Activated naive CD4-positive, alpha-beta T cell treated with anti-CD3 and anti-CD28 coated beads, Interleukin-2, amount 10 ng/mL, durations not matched to agents 7 days and 5 days (primary cell): ENCODE data around the gene GPN3.
"Not testable (repeated sequence)": the region's sequence is repeated elsewhere in the genome, so short reads cannot be mapped to it uniquely, and the experiment has no call there.

Experiments used
- CTCF ChIA-PET: fragments of 350-600 bp; sonication (Branson Sonifier 250); formaldehyde crosslinking; loops from one replicate; lab custom pipeline; 2021; ENCODE audit warnings: antibody characterized with exemption; lab: Charles Lee
- DNase-seq: peaks from one replicate; pipeline ENCODE4 v3.0.0-alpha.2; 2020
- H3K27ac Mint-ChIP-seq: one replicate; pipeline ENCODE4 v1.8.0; 2021; ENCODE audit warnings: mild to moderate bottlenecking, moderate library complexity, mixed read lengths
- H3K27me3 Mint-ChIP-seq: one replicate; pipeline ENCODE4 v1.8.0; 2021; ENCODE audit warnings: mild to moderate bottlenecking, mixed read lengths
- H3K36me3 Mint-ChIP-seq: one replicate; pipeline ENCODE4 v1.8.0; 2021; ENCODE audit warnings: mixed read lengths
- H3K4me1 Mint-ChIP-seq: one replicate; pipeline ENCODE4 v1.8.0; 2021; ENCODE audit warnings: mixed read lengths
- H3K4me3 Mint-ChIP-seq: one replicate; pipeline ENCODE4 v1.8.0; 2021; ENCODE audit warnings: mild to moderate bottlenecking, moderate library complexity, mixed read lengths
- H3K9me3 Mint-ChIP-seq: one replicate; pipeline ENCODE4 v1.8.0; 2021; ENCODE audit warnings: mixed read lengths

The GPN3 gene

DNA sequence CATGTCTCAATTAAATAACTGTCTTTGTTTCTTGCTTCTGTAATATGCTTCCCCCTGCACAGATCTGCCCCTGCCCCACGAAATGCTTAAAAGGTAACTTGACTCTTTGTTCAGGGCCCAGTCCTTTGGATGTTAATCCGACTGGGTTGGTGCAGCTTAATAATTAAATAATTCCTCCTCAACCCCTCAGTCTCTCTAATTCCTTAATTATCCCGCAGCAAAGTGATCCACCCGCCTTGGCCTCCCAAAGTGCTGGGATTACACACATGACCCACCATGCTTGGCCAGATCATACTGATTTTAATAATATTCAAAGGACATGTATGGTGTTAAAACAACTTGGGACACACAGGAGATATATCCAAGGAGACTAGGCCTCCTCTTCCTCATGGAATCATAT is 46.4 kb downstream of the GPN3 start:
- Mint-ChIP-seq H3K27me3 (peaks cover 54% of the 10 kb centered on the region), H3K36me3 (no peaks in the 10 kb centered on the region), H3K27ac (no peak overlapping the region), H3K9me3 (no peaks in the 10 kb centered on the region), H3K4me1 (no peaks in the 10 kb centered on the region), H3K4me3 (no peak overlapping the region)
- CTCF ChIA-PET, result interaction anchor here (0.6 to 1.0 kb wide), 3 partner anchors 133 to 322 kb away, joined by 3 read pairs; no protein-coding TSS in a partner anchor
- no peak for DNase-seq

DNA sequence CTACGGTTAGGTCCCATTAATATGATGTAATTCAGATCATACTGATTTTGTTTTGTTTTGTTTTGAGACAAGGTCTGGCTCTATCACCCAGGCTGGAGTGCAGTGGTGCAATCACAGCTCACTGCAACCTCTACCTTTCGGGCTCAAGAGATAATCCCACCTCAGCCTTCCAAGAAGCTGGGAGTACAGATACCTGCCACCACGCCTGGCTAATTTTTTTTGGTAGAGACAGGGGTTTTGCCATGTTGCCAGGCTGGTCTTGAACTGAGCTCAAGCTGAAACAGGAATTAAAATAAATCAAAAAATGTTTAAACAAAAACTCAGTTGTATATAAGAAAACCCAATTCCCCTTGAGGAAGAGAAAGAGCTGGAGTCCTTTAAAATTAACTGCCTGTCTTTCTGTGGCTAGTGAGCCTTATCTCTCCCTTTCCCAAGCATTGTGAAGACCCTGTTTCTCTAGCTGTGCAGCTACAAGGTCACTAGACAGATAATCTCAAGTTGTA is 46.8 kb downstream of the GPN3 start:
- CTCF ChIA-PET, result interaction anchor here (0.6 to 1.0 kb wide), 3 partner anchors 10 to 320 kb away, joined by 3 to 6 read pairs (median 3); no protein-coding TSS in a partner anchor
- DNase-seq, result no peak
- H3K4me3 Mint-ChIP-seq, result no peak overlapping the region
- no peaks in the 10 kb centered on the region for H3K9me3 Mint-ChIP-seq
- no peaks in the 10 kb centered on the region for H3K36me3 Mint-ChIP-seq
- no peaks in the 10 kb centered on the region for H3K4me1 Mint-ChIP-seq
- peaks cover 54% of the 10 kb centered on the region for H3K27me3 Mint-ChIP-seq
- no peak overlapping the region for H3K27ac Mint-ChIP-seq

- H3K4me1 Mint-ChIP-seq, H3K9me3 Mint-ChIP-seq, H3K27ac Mint-ChIP-seq, DNase-seq, H3K4me3 Mint-ChIP-seq, H3K36me3 Mint-ChIP-seq: not testable (repeated sequence)
- CTCF ChIA-PET, result interaction anchor here (0.8 to 1.0 kb wide), 2 partner anchors 10 to 319 kb away, joined by 3 to 6 read pairs; no protein-coding TSS in a partner anchor
- peaks cover 54% of the 10 kb centered on the region for H3K27me3 Mint-ChIP-seq
Measured at GRCh38 chr12:110420644-110421043, 47.4 kb downstream of the GPN3 start.

DNA sequence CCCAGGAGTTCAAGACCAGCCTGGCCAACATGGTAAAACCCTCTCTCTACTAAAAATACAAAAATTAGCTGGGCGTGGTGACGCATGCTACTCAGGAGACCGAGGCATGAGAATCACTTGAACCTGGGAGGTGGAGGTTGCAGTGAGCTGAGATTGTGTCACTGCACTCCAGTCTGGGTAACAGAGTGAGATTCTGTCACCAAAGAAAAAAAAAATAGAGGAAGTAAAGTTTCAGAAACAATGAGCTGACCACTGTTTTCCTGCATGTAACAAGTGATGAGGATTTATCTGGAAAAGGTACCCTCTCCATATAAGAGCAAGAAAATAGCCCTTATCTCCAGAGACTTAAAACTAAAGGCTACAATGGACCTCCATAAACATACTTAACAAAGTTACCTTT is 50.9 kb downstream of the GPN3 start:
- H3K27me3 Mint-ChIP-seq, result peaks cover 30% of the 10 kb centered on the region

GRCh38 chr12:110410086-110410485 is 58.0 kb downstream of the GPN3 start:
- H3K27ac Mint-ChIP-seq, DNase-seq, CTCF ChIA-PET, H3K4me1 Mint-ChIP-seq, H3K36me3 Mint-ChIP-seq, H3K9me3 Mint-ChIP-seq, H3K4me3 Mint-ChIP-seq: not testable (repeated sequence)
- H3K27me3 Mint-ChIP-seq, result peaks cover 16% of the 10 kb centered on the region

More for the DNA sequence above, 50.9 kb downstream of the GPN3 start:
- not testable (repeated sequence) for H3K4me1 Mint-ChIP-seq, DNase-seq, H3K9me3 Mint-ChIP-seq, H3K27ac Mint-ChIP-seq, H3K36me3 Mint-ChIP-seq, H3K4me3 Mint-ChIP-seq
- CTCF ChIA-PET, result interaction anchor here (1.4 kb wide), 1 partner anchor 15 kb away, joined by 3 read pairs; no protein-coding TSS in a partner anchor

DNA sequence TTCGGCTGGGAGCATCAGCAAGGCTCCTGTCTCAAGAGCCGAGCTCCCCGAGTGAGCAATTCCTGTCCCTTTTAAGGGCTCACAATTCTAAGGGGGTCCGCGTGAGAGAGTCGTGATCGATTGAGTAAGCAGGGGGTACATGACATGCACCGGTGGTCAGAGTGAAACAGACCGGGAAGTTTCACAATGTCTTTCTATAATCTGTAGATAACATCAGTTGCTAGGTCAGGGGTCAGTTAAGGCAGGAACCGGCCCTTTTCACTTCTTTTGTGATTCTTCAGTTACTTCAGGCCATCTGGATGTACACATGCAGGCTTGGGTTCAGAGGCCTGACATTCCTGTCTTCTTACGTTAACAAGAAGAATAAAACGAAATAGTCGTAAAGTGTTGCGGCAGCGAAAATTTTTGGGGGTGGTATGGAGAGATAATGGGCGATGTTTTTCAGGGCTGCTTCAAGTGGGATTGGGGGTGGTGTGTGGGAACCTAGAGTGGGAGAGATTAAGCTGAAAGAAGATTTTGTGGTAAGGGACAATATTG is 62.9 kb downstream of the GPN3 start:
- not testable (repeated sequence) for DNase-seq, H3K4me3 Mint-ChIP-seq, H3K9me3 Mint-ChIP-seq, H3K27ac Mint-ChIP-seq, H3K27me3 Mint-ChIP-seq
- H3K36me3 Mint-ChIP-seq, result peaks cover 13% of the 10 kb centered on the region
- peaks cover 31% of the 10 kb centered on the region for H3K4me1 Mint-ChIP-seq
- CTCF ChIA-PET, result interaction anchor here (1.2 kb wide), 1 partner anchor 26 kb away, joined by 6 read pairs; no protein-coding TSS in a partner anchor

DNA sequence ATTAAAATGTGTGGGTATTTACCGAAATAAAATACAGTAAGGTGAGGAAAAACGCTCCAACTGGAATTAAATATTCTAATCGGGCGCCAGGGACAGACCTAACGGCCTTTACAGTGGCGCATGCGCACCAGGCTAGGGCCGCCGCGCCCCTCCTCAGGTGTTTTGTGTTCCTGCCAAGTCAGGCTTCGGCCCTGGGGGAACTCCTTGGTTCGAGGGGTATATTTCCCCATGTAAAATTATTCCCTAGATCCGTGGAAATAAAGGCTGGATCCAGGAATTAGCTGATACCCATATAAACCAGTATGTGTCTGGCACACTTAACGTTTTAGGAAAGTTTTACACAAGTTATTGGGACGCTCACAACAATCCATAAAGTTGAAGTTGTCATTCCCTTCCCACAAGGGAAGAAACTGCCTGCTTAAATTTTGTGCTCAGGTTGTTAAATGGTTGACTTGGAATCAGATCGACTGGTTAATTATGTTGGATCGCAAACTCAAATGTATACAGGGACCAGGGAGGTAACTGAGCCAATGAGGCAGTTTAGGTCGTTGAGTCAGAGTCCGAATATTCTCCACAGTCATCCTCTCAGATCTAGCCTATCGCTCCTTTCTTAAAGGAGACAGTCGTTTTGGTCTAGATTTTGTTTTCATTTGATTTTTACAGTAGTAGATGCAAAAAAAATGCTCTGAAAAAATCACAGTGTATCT is 63.9 kb downstream of the GPN3 start:
- H3K27ac Mint-ChIP-seq, result peak overlapping the region; percentile 99
- CTCF ChIA-PET, result interaction anchor here (1.2 to 1.8 kb wide), 2 partner anchors 27 kb away, joined by 5 to 6 read pairs; no protein-coding TSS in a partner anchor
- no peaks in the 10 kb centered on the region for H3K9me3 Mint-ChIP-seq
- DNase-seq, result peak; percentile 85
- peak overlapping the region; percentile 91 for H3K4me3 Mint-ChIP-seq
- H3K27me3 Mint-ChIP-seq, result no peaks in the 10 kb centered on the region
- peaks cover 37% of the 10 kb centered on the region for H3K4me1 Mint-ChIP-seq
- peaks cover 18% of the 10 kb centered on the region for H3K36me3 Mint-ChIP-seq

DNA sequence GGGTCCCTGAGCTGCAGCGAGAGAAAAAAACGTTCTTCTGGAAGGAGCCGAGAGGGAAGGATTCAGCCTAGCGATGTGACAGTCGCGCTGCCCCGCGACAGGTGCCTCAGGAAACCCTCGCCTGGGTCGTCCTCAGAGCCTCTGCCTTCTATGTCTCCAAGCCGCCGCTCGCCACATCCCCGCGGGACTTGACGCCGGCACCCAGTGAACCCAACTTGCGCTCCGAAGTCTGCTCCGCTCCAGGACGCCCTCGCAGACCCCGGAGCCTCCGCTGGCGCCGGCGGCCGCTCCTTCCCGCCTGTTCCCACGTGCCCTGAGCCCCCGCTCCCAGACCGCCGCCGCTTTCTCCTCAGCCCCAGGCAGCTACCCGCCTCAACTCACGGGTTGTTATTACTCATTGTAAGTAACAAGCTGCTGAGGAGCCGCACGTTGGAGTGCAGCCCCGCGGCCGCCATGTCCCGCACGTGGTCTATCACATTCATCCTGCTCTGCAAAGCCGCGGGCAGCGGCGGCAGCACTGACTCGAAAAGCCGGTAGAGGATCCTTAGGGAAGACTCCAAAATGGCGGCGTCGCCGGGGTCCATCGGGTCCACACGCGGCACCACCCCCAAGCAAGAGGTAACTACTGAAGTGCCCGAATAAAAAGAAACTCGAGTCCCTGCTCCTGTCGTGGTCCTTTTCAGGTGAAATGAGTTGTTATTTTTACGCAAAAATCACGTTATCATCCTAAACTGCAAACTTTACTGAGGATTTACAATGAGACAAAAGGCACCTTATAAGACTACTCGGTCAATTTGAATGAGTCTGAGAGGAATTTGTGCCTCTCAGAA is 64.7 kb downstream of the GPN3 start, which contains the start of gene ANAPC7:
Gene ANAPC7, minus strand, starts transcription at position 563 of the 830 bp plus-strand sequence. Its CDS starts 81 bp downstream, at position 482.
- DNase-seq, result peak; percentile 91
- Mint-ChIP-seq H3K36me3 (peaks cover 19% of the 10 kb centered on the region), H3K4me3 (peak within 1 kb of the TSS; percentile 91), H3K9me3 (no peaks in the 10 kb centered on the region), H3K4me1 (peaks cover 37% of the 10 kb centered on the region), H3K27me3 (no peaks in the 10 kb centered on the region), H3K27ac (peak within 1 kb of the TSS; percentile 99)
- CTCF ChIA-PET, result interaction anchor here (1.1 to 1.8 kb wide), 2 partner anchors 28 to 30 kb away, joined by 3 to 5 read pairs; no protein-coding TSS in a partner anchor
